Tibial artery (tissue), 4 donors: ENCODE data around the gene NPDC1.

Experiments
- DNase-seq, 2 donors: peaks; one replicate each; pipeline ENCODE4 v3.0.0-alpha.2; 2019
- H3K27ac ChIP-seq, 2 donors: fragments of 200-600 bp; sonication (generic) in 1 of 2; 1 replicate in 1 of 2; 2 replicates in 1 of 2; pipeline ENCODE4 v1.5.1; 2018 to 2019; ENCODE audit warnings: mild to moderate bottlenecking in 1 of 2
- H3K27me3 ChIP-seq, 2 donors: fragments of 200-600 bp; sonication (generic) in 1 of 2; one replicate each; pipeline versions ENCODE4 v1.5.1 to v1.6.0; 2016 to 2019
- H3K36me3 ChIP-seq, 3 donors: fragments of 200-600 bp; sonication (generic) in 2 of 3; one replicate each; pipeline ENCODE4 v1.5.1; 2016 to 2019; ENCODE audit warnings: mild to moderate bottlenecking in 2 of 3
- H3K4me1 ChIP-seq, 4 donors: fragments of 200-600 bp; sonication (generic) in 2 of 4; 1 replicate in 3 of 4; 2 replicates in 1 of 4; pipeline ENCODE4 v1.5.1; 2016 to 2019
- H3K4me3 ChIP-seq, 2 donors: fragments of 200-600 bp; sonication (generic) in 1 of 2; 1 replicate in 1 of 2; 2 replicates in 1 of 2; pipeline ENCODE4 v1.5.1; 2018 to 2019; ENCODE audit warnings: mild to moderate bottlenecking in 2 of 2
- H3K9me3 ChIP-seq, 3 donors: fragments of 200-600 bp; sonication (generic) in 1 of 3; one replicate each; pipeline ENCODE4 v1.5.1; 2016 to 2019
- intact Hi-C: fragments of 100-400 bp; cut with DNase I; formaldehyde crosslinking; loops from one replicate; pipeline ENCODE4 v1.15.0; 2023; ENCODE audit warnings: low total_unique reads
- TF ChIP-seq, protein P1 (sequence below), 2 experiments: fragments of 200-600 bp in 1 of 2; fragments of 450-650 bp in 1 of 2; IDR thresholded peaks; one replicate each; pipeline ENCODE4 v1.5.1; 2017 to 2019; ENCODE audit warnings: antibody characterized with exemption in 2 of 2, mild to moderate bottlenecking in 1 of 2, moderate library complexity in 1 of 2

The NPDC1 gene

DNA sequence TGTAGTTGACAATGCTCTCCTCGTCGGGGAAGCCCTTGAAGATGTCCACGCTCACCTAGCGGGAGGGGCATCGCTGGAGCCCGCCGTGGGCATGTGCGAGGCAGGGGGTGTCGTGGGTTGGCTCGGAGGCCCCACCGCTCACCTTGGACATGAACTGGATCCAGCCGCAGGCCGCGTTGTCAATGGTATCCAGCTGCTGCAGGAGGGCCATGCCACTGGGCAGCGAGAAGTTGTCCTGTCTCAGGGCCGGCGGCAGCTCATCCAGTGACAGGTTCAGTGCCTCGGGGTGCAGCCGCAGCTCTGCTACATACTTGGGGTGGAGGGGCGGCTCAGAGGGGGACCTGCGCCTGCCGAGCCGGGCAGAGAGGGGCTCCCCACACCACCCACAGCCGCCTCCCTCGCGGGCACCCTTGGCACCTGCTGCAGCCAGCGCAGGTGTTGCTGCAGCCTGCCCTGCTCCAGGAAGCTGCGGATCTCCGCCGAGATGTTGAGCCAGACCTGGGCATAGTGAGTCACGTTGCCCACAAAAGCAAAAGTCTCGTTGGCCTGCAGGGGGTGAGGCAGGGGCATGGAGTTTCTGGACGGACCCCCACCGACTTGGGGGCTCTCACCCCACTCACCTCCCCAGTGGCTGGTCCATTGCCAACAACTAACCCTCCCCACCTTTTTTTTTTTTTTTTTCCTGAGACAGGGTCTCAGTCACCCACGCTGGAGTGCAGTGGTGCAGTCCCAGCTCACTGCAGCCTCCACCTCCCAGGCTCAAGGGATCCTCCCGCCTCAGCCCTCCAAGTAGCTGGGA lies 27.0 kb downstream of the NPDC1 start:
- intact Hi-C loops, result no loop called here
- Histone ChIP-seq H3K4me1 (no peaks in the 10 kb centered on the region), H3K27me3 (no peaks in the 10 kb centered on the region), H3K36me3 (peaks cover 25 to 69% (median 43%) of the 10 kb centered on the region in 3 donors), H3K4me3 (no peak overlapping the region), H3K9me3 (no peaks in the 10 kb centered on the region), H3K27ac (no peak overlapping the region)
- TF ChIP-seq, protein P1, sequence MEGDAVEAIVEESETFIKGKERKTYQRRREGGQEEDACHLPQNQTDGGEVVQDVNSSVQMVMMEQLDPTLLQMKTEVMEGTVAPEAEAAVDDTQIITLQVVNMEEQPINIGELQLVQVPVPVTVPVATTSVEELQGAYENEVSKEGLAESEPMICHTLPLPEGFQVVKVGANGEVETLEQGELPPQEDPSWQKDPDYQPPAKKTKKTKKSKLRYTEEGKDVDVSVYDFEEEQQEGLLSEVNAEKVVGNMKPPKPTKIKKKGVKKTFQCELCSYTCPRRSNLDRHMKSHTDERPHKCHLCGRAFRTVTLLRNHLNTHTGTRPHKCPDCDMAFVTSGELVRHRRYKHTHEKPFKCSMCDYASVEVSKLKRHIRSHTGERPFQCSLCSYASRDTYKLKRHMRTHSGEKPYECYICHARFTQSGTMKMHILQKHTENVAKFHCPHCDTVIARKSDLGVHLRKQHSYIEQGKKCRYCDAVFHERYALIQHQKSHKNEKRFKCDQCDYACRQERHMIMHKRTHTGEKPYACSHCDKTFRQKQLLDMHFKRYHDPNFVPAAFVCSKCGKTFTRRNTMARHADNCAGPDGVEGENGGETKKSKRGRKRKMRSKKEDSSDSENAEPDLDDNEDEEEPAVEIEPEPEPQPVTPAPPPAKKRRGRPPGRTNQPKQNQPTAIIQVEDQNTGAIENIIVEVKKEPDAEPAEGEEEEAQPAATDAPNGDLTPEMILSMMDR (IDR thresholded peaks at IDR 0.05), result no peak
- no peak for DNase-seq

DNA sequence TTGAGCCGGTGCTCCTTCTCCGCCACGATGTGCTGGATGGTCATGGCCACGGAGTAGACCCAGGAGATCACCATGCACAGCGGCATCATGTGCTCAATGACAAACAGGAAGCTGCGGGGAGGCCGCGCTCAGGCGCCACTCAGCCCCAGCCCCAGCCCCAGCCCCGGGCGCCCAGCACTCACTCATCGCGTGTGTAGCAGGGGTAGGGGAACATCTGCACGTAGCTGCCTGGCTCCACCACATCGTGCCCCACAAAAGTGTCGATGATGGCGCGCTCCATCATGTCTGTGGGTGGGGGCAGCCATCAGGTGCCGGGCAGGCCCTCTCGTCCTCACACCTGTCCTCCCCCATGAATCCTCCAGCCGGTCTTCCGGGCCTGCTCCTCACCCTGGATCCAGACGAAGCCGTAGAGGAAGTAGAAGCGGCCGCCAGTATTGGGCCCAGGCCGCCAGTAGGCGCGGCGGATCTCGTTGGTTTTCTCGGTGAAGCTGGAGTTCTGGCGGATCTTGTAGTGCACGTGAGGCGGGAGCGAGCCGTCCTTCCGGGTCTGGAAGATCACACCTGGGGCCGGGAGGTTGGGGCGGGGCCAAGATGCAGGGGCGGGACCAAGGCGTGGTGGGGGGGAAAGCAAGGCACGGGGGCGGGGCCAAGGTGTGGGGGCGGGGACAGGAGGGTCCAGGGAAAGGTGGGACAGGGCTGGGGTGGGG lies 28.0 kb downstream of the NPDC1 start:
- Histone ChIP-seq H3K27me3 (no peaks in the 10 kb centered on the region), H3K4me1 (no peaks in the 10 kb centered on the region), H3K4me3 (no peak overlapping the region), H3K27ac (no peak overlapping the region), H3K36me3 (peaks cover 25 to 79% (median 53%) of the 10 kb centered on the region in 3 donors), H3K9me3 (no peaks in the 10 kb centered on the region)
- intact Hi-C loops, result no loop called here
- DNase-seq, result no peak
- TF ChIP-seq, protein P1 (IDR thresholded peaks at IDR 0.05), result no peak

DNA sequence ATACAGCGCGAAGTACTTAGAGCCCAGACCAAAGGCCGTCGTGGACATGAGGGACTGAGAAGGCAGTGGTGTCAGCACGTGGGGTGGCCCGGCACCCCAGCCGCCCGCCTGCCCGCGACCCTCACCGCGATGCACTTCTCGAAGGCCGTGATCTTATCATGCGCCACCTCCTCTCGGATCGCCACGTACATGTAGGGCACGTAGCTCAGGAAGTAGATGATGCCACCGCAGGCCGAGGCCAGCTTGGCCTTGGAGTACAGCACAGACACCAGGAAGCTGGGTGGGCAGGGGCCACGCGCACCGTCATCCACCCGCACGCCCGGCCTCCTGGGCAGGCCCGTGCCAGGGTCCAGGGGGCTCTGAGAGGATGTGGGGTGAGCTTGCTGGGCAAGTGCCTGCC lies 28.9 kb downstream of the NPDC1 start:
- no peak for DNase-seq
- no peak overlapping the region for H3K4me3 ChIP-seq
- H3K27me3 ChIP-seq, result no peaks in the 10 kb centered on the region
- TF ChIP-seq, protein P1 (IDR thresholded peaks at IDR 0.05), result no peak
- H3K36me3 ChIP-seq, result peaks cover 31 to 88% (median 61%) of the 10 kb centered on the region in 3 donors
- no peak overlapping the region for H3K27ac ChIP-seq
- no peaks in the 10 kb centered on the region for H3K9me3 ChIP-seq
- intact Hi-C loops, result no loop called here
- no peaks in the 10 kb centered on the region for H3K4me1 ChIP-seq

DNA sequence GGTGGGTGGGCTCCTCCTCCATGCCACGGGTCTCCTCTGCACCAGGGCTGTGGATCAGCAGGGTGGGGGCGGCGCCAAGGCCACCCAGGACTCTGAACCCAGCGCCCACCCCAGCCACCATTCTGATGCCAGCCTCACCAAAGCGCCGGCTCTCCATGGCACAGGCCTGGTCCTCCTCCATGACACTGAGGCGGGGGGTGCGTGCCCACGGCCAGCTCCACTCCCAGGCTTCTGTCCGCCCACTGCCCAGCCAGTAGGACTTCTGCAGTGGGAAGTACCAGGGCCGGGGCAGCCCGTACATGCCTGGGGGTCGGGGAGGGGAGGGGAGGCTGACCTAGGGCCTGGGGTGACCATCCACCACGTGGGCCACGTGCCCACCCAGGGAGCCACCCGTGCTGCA lies 29.5 kb downstream of the NPDC1 start:
- Histone ChIP-seq H3K4me1 (no peaks in the 10 kb centered on the region), H3K36me3 (peaks cover 31 to 93% (median 68%) of the 10 kb centered on the region in 3 donors), H3K4me3 (no peak overlapping the region), H3K27ac (no peak overlapping the region), H3K9me3 (no peaks in the 10 kb centered on the region), H3K27me3 (no peaks in the 10 kb centered on the region)
- TF ChIP-seq, protein P1 (IDR thresholded peaks at IDR 0.05), result no peak
- intact Hi-C loops, result no loop called here
- no peak for DNase-seq

DNA sequence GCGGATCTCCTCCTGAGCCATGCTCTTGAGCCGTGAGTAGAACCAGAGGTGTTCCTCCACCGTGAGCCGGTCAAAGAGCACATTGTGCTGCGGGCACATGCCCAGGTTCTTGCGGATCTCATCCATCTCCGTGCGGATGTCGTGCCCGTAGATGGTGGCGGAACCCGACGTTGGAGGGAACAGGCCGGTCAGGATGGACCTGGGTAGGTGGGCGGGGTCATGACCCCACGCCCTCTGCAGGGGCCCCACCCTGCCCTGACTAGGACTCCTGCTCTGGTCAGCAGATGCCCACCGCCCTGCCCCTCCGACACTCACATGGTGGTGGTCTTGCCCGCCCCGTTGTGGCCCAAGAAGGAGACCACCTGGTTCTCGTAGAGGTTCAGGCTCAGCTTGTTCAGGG lies 30.0 kb downstream of the NPDC1 start:
- Histone ChIP-seq H3K36me3 (peaks cover 31 to 93% (median 72%) of the 10 kb centered on the region in 3 donors), H3K4me3 (no peak overlapping the region), H3K27ac (no peak overlapping the region), H3K4me1 (no peaks in the 10 kb centered on the region), H3K9me3 (no peaks in the 10 kb centered on the region), H3K27me3 (no peaks in the 10 kb centered on the region)
- TF ChIP-seq, protein P1 (IDR thresholded peaks at IDR 0.05), result no peak
- no peak for DNase-seq
- intact Hi-C loops, result no loop called here
